Peyer's patch (tissue), 4 donors: ENCODE results near the gene ILF3.

Source experiments
- CTCF ChIP-seq, 6 experiments: fragments of 450-650 bp in 4 of 6; fragments of 200-600 bp in 2 of 6; sonication (generic) in 1 of 6; IDR thresholded peaks; one replicate each; pipeline ENCODE4 v1.5.1; 2017 to 2019; ENCODE audit warnings: antibody characterized with exemption in 6 of 6, mild to moderate bottlenecking in 3 of 6, moderate library complexity in 1 of 6
- POLR2A ChIP-seq, 2 donors: fragments of 450-650 bp; IDR thresholded peaks; one replicate each; pipeline ENCODE4 v1.5.1; 2017; ENCODE audit warnings: antibody characterized with exemption in 2 of 2, mild to moderate bottlenecking in 2 of 2, moderate library complexity in 2 of 2

- TF ChIP-seq CTCF (IDR thresholded peaks at IDR 0.05) (no peak), POLR2A (IDR thresholded peaks at IDR 0.05) (no peak)
Measured at GRCh38 chr19:10691178-10691881, 37.2 kb downstream of the ILF3 start.
